PFSK-1 (cell line): ENCODE results near the gene ZNF680.

Source experiments
- FOXP2 ChIP-seq: optimal IDR thresholded peaks from 2 replicates; pipeline ENCODE3; 2011; ENCODE audit warnings: borderline replicate concordance, control low read depth, inconsistent platforms; ENCODE audit not compliant: insufficient read depth; ENCODE audit errors: extremely low read length, extremely low read depth
- POLR2AphosphoS5 ChIP-seq: IDR thresholded peaks from 2 replicates; pipeline ENCODE4 v1.6.1; 2012; ENCODE audit warnings: low read depth, mild to moderate bottlenecking, control low read depth, low read length, moderate library complexity
- REST ChIP-seq, 2 experiments: IDR thresholded peaks; 2 replicates each; pipeline versions ENCODE4 v1.6.1 to v1.8.0; 2011 to 2012; ENCODE audit warnings: low read depth in 2 of 2, low read length in 2 of 2, control low read depth in 1 of 2, inconsistent platforms in 1 of 2, mild to moderate bottlenecking in 1 of 2, moderate library complexity in 1 of 2; ENCODE audit not compliant: insufficient read depth in 1 of 2
- SIN3A ChIP-seq: IDR thresholded peaks from 2 replicates; pipeline ENCODE4 v1.6.1; 2012; ENCODE audit warnings: mild to moderate bottlenecking, low read length, moderate library complexity, borderline replicate concordance; ENCODE audit not compliant: insufficient read depth
- TAF1 ChIP-seq: IDR thresholded peaks from 2 replicates; pipeline ENCODE4 v1.6.1; 2012; ENCODE audit warnings: low read length, control low read depth, borderline replicate concordance; ENCODE audit not compliant: insufficient read depth

Gene ZNF680

DNA sequence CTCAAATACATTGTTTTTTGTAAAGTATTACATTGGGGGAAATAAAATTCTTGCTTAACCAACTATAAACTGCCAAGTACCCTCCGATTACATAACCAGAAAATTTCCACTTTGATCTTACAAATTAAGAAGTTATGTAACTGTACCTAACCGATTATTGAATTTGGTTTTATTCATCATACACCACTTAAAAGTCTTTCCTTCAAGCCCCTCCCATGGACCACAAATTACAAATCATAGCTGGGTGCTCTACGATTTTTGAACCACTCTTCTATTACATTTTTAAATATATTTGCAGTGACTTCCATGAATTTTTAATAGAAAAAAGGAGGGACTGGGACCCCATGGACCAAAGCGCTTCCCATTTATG is 630 bp downstream of the ZNF680 start:
- TF ChIP-seq FOXP2 (no peak), TAF1 (no peak), POLR2AphosphoS5 (no peak), SIN3A (no peak), REST (IDR thresholded peaks at IDR 0.05; ENCODE audit: insufficient read depth in 1 of 2, low read depth in 2 of 2, low read length in 2 of 2) (no peak)

- TF ChIP-seq TAF1 (no peak), REST (IDR thresholded peaks at IDR 0.05; ENCODE audit: insufficient read depth in 1 of 2, low read depth in 2 of 2, low read length in 2 of 2) (no peak), POLR2AphosphoS5 (no peak), FOXP2 (no peak), SIN3A (no peak)
Observed at GRCh38 chr7:64559206-64559605, 3.7 kb downstream of the ZNF680 start.

DNA sequence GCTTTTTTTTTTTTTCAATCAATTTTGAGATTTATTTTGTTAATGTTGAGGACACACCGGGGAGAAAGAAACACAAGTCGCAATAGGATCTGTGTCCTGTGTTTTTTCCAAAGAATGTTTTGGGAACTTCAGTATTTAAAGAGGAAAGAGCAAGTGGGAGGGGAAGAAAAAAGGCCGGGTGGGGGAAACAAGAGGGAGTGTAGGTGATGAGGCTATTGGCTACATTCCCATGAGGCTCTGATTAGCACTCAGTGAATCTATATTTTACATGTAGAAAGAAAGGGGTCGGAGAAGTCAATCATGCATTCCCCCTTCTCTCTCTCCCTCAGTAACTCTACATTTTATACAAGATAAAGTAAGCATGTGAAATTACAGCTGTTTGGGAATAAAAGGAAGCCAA is 4.1 kb downstream of the ZNF680 start:
- TF ChIP-seq FOXP2 (no peak), POLR2AphosphoS5 (no peak), TAF1 (no peak), REST (IDR thresholded peaks at IDR 0.05; ENCODE audit: insufficient read depth in 1 of 2, low read depth in 2 of 2, low read length in 2 of 2) (no peak), SIN3A (no peak)

- TF ChIP-seq FOXP2 (no peak), REST (IDR thresholded peaks at IDR 0.05; ENCODE audit: insufficient read depth in 1 of 2, low read depth in 2 of 2, low read length in 2 of 2) (no peak), SIN3A (no peak), TAF1 (no peak), POLR2AphosphoS5 (no peak)
Observed at GRCh38 chr7:64558323-64558705, 4.6 kb downstream of the ZNF680 start.

GRCh38 chr7:64557601-64558322 is 5.1 kb downstream of the ZNF680 start:
- TF ChIP-seq REST (IDR thresholded peaks at IDR 0.05; ENCODE audit: insufficient read depth in 1 of 2, low read depth in 2 of 2, low read length in 2 of 2): no peak
- TF ChIP-seq TAF1: no peak
- no peak for TF ChIP-seq POLR2AphosphoS5
- no peak for TF ChIP-seq SIN3A
- no peak for TF ChIP-seq FOXP2
